ENCODE measurements around the gene KRTAP4-8. TPM values are rescaled to one million over a fixed set of nuclear protein-coding genes. Genes with fewer than 3 reads are reported as not detected.
"Not testable (repeated sequence)": the region's sequence is repeated elsewhere in the genome, so short reads cannot be mapped to it uniquely, and the experiment has no call there.

The KRTAP4-8 gene
- total RNA-seq, 2 experiments from 2014 or later: not detected

DNA sequence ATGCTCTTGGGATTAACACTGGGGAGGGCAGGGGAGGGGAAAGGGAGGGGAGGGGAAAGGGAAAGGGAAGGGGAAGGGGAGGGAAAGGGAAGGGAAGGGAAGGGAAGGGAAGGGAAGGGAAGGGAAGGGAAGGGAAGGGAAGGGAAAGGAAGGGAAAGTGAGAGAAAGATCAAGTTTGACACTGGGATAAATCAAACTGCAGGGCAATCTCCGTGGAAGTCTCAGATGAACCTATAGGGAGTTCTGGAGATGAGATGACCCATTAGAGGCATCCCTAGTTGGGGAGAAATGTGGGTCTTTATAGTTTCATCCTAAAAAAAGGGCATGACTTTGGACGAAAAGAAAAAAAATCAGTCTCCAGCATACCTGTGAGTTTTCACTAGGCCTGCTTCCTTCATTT is 23.8 kb upstream of the KRTAP4-8 start:
- intact Hi-C loops (cut with micrococcal nuclease; ENCODE audit: unreplicated experiment): loop anchor here (5.0 kb wide), 1 partner anchor 186 kb away; the partner anchor contains the start of gene KRTAP16-1
- ChIA-PET CTCF (ENCODE audit: unreplicated experiment) (no interaction called here), POLR2A (no interaction called here)
- Histone ChIP-seq H4K20me1 (ENCODE audit: insufficient read depth, low read length) (no peaks in the 10 kb centered on the region), H3K4me2 (ENCODE audit: low read length) (no peak overlapping the region), H3K9me3 (ENCODE audit: low read length) (peaks cover 11% of the 10 kb centered on the region; the same call in 1 of the 2 replicates), H3K4me1 (ENCODE audit: insufficient read depth, low read length, poor library complexity, severe bottlenecking) (peaks cover 16% of the 10 kb centered on the region), H3K4me3 (ENCODE audit: low read depth, low read length, poor library complexity, severe bottlenecking) (no peak overlapping the region), H3K27ac (ENCODE audit: low read depth, low read length, poor library complexity, severe bottlenecking) (no peak overlapping the region), H3K79me2 (ENCODE audit: insufficient read depth, low read depth, low read length) (no peaks in the 10 kb centered on the region), H3K36me3 (ENCODE audit: insufficient read depth, low read length) (no peaks in the 10 kb centered on the region; the same call in 1 of the 2 replicates), H3K9me2 (ENCODE audit: insufficient read depth, low read length) (no peaks in the 10 kb centered on the region), H2AFZ (ENCODE audit: low read length) (no peak overlapping the region)
- no peak for TF ChIP-seq EZH2phosphoT487 (IDR thresholded peaks at IDR 0.05; ENCODE audit: borderline replicate concordance, low read depth, low read length)
- TF ChIP-seq, protein P1, sequence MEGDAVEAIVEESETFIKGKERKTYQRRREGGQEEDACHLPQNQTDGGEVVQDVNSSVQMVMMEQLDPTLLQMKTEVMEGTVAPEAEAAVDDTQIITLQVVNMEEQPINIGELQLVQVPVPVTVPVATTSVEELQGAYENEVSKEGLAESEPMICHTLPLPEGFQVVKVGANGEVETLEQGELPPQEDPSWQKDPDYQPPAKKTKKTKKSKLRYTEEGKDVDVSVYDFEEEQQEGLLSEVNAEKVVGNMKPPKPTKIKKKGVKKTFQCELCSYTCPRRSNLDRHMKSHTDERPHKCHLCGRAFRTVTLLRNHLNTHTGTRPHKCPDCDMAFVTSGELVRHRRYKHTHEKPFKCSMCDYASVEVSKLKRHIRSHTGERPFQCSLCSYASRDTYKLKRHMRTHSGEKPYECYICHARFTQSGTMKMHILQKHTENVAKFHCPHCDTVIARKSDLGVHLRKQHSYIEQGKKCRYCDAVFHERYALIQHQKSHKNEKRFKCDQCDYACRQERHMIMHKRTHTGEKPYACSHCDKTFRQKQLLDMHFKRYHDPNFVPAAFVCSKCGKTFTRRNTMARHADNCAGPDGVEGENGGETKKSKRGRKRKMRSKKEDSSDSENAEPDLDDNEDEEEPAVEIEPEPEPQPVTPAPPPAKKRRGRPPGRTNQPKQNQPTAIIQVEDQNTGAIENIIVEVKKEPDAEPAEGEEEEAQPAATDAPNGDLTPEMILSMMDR (conservative IDR thresholded peaks at IDR 0.05; ENCODE audit: low read length): no peak
- no peak for DNase-seq (ENCODE audit: low spot score)
- no TSS peak for BruUV-seq (replicated peaks)

DNA sequence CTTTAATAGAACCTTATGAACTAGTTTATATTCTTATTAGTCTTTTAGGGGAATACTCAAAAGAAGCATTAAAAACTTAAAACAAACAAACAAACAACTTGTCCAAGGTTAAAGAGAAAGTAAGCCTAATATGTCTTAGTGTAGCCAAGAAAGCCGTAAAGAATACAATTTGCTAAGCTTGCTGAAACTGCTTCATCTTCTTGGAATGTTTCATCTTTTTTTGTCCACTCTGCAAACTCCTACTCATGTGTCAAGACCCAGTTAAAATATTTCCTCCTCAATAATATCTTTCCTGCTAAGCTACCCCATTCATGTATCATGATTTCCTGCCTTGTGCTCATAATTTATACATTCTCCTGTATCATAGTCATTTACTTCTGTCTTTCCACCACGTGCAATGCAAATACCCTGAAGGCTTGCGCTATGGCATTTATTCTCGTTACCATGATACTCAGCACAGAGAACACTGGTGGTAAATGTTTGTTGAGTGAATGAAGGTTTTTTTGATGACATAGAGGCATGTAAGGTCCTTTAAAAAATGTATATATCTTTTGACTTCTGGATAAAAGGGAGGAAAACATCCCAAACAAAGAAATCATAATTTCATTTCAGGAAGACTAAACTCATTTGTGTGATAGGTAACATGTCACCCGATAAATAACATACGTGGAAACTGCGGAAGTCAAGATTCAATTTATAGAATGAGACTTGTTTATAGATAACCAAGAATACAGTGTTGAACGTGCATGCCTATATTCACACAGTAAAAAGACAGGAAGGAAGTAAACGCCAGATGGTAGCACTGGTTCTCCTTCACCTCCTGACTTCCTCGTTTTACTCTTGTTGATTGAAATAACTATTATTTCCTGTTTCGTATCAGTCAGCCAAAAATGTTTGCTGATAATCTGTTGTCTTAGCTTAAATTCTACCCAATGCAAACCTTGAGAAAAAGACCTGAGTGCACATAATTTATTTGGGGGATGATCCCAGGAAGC is 22.1 kb upstream of the KRTAP4-8 start:
- H3K79me2 ChIP-seq (ENCODE audit: insufficient read depth, low read depth, low read length); POLR2A ChIA-PET; H4K20me1 ChIP-seq (ENCODE audit: insufficient read depth, low read length); H3K36me3 ChIP-seq (ENCODE audit: insufficient read depth, low read length); CTCF ChIA-PET (ENCODE audit: unreplicated experiment); H3K9me2 ChIP-seq (ENCODE audit: insufficient read depth, low read length); BruUV-seq (replicated peaks): not testable (repeated sequence)
- intact Hi-C loops (cut with micrococcal nuclease; ENCODE audit: unreplicated experiment): loop anchor here (5.0 kb wide), 1 partner anchor 187 kb away; the partner anchor contains the start of gene KRTAP16-1
- Histone ChIP-seq H3K4me1 (ENCODE audit: insufficient read depth, low read length, poor library complexity, severe bottlenecking) (peaks cover 20% of the 10 kb centered on the region), H3K9me3 (ENCODE audit: low read length) (peaks cover 11% of the 10 kb centered on the region; the same call in 1 of the 2 replicates), H3K4me3 (ENCODE audit: low read depth, low read length, poor library complexity, severe bottlenecking) (peak overlapping the region; percentile 50), H2AFZ (ENCODE audit: low read length) (peak overlapping the region; percentile 99), H3K27ac (ENCODE audit: low read depth, low read length, poor library complexity, severe bottlenecking) (peak overlapping the region; percentile 75), H3K4me2 (ENCODE audit: low read length) (peak overlapping the region; percentile 61)
- peak; percentile 55 for DNase-seq (ENCODE audit: low spot score)
- TF ChIP-seq, protein P1 (conservative IDR thresholded peaks at IDR 0.05; ENCODE audit: low read length): peak; percentile 29; the same call in 1 of the 2 replicates

DNA sequence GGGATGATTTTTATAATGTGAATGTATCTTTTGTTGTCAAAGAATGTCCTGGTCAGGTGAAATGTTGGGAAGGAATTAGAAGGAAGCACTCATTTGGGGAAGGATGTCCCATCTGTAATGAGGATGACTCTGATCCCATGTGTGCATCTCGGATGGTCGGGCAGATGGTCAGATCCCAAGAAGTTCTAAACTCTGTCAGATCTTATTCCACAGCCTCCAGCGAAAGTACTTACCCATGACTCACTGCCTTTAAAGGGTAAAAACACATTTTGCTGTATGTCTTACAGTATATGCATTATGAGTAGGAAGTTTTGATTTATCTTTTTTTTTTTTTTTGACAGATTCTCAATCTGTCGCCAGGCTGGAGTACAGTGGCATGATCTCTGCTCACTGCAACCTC is 20.8 kb upstream of the KRTAP4-8 start:
- no peak overlapping the region for H3K4me3 ChIP-seq (ENCODE audit: low read depth, low read length, poor library complexity, severe bottlenecking)
- no peaks in the 10 kb centered on the region for H3K9me2 ChIP-seq (ENCODE audit: insufficient read depth, low read length)
- H4K20me1 ChIP-seq (ENCODE audit: insufficient read depth, low read length): no peaks in the 10 kb centered on the region
- intact Hi-C loops (cut with micrococcal nuclease; ENCODE audit: unreplicated experiment): no loop called here
- no peak overlapping the region for H3K4me2 ChIP-seq (ENCODE audit: low read length)
- DNase-seq (ENCODE audit: low spot score): no peak
- H3K4me1 ChIP-seq (ENCODE audit: insufficient read depth, low read length, poor library complexity, severe bottlenecking): peaks cover 20% of the 10 kb centered on the region
- H3K79me2 ChIP-seq (ENCODE audit: insufficient read depth, low read depth, low read length): no peaks in the 10 kb centered on the region
- no peak overlapping the region for H3K27ac ChIP-seq (ENCODE audit: low read depth, low read length, poor library complexity, severe bottlenecking)
- POLR2A ChIA-PET: no interaction called here
- H3K9me3 ChIP-seq (ENCODE audit: low read length): peaks cover 11% of the 10 kb centered on the region; the same call in 1 of the 2 replicates
- H2AFZ ChIP-seq (ENCODE audit: low read length): no peak overlapping the region
- no TSS peak for BruUV-seq (replicated peaks)
- no peaks in the 10 kb centered on the region; the same call in 1 of the 2 replicates for H3K36me3 ChIP-seq (ENCODE audit: insufficient read depth, low read length)
- CTCF ChIA-PET (ENCODE audit: unreplicated experiment): no interaction called here
- TF ChIP-seq EZH2phosphoT487 (IDR thresholded peaks at IDR 0.05; ENCODE audit: borderline replicate concordance, low read depth, low read length): no peak
- TF ChIP-seq, protein P1 (conservative IDR thresholded peaks at IDR 0.05; ENCODE audit: low read length): no peak

DNA sequence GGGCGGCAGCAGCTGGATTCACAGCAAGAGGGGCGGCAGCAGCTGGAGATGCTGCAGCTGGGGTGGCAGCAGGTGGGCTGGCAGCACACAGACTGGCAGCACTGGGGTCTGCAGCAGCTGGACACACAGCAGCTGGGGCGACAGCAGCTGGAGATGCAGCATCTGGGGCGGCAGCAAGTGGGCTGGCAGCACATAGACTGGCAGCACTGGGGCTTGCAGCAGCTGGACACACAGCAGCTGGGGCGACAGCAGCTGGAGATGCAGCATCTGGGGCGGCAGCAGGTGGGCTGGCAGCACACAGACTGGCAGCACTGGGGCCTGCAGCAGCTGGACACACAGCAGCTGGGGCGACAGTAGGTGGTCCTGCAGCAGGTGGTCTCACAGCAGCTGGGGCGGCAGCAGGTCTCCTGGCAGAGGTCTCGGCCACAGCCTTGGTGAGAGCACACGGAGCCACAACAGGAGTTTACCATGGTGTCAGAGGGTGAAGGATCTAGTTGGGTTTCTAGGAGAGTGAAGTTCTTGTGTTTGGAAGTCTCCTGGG is 20.0 kb upstream of the KRTAP4-8 start, which contains the start of gene KRTAP4-11:
Gene KRTAP4-11, minus strand, starts transcription at position 528 of the 541 bp plus-strand sequence. Its CDS starts 58 bp downstream, at position 470.
- H3K36me3 ChIP-seq (ENCODE audit: insufficient read depth, low read length); H3K79me2 ChIP-seq (ENCODE audit: insufficient read depth, low read depth, low read length); H3K27ac ChIP-seq (ENCODE audit: low read depth, low read length, poor library complexity, severe bottlenecking); CTCF ChIA-PET (ENCODE audit: unreplicated experiment); BruUV-seq (replicated peaks); DNase-seq (ENCODE audit: low spot score); H2AFZ ChIP-seq (ENCODE audit: low read length); intact Hi-C loops (cut with micrococcal nuclease; ENCODE audit: unreplicated experiment); H3K4me2 ChIP-seq (ENCODE audit: low read length); H3K9me2 ChIP-seq (ENCODE audit: insufficient read depth, low read length); POLR2A ChIA-PET; H4K20me1 ChIP-seq (ENCODE audit: insufficient read depth, low read length); H3K4me3 ChIP-seq (ENCODE audit: low read depth, low read length, poor library complexity, severe bottlenecking): not testable (repeated sequence)
- peaks cover 20% of the 10 kb centered on the region for H3K4me1 ChIP-seq (ENCODE audit: insufficient read depth, low read length, poor library complexity, severe bottlenecking)
- peaks cover 16% of the 10 kb centered on the region; the same call in 1 of the 2 replicates for H3K9me3 ChIP-seq (ENCODE audit: low read length)

Measured in OCI-LY7 (cell line).